K562 treated with DMSO at 1 percent for 12 hours (cell line): Measurements from ENCODE around the gene NUPR2. TPM values are rescaled to one million over a fixed set of nuclear protein-coding genes. Genes with fewer than 3 reads are reported as not detected.

Experiments used
- total RNA-seq: library from RNA; unstranded; fragments of 300-600 nt; gene quantifications from 2 replicates; pipeline ENCODE4 v1.2.3, GENCODE V29; 2022; ENCODE audit not compliant: insufficient read depth

Gene NUPR2, protein sequence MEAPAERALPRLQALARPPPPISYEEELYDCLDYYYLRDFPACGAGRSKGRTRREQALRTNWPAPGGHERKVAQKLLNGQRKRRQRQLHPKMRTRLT
- total RNA-seq, result not detected in 2 replicates

GRCh38 chr7:56115852-56116538 lies at the start of gene NUPR2:
Gene NUPR2 (minus strand): TSS chr7:56116417. CDS start chr7:56116314, 103 bp downstream.

GRCh38 chr7:56106108-56107073 lies 9.8 kb downstream of the NUPR2 start, which contains the start of gene CHCHD2:
Gene CHCHD2 (minus strand): TSS chr7:56106476. CDS start chr7:56106413, 63 bp downstream.

GRCh38 chr7:56092789-56093531 lies 23.3 kb downstream of the NUPR2 start, which contains the start of gene PHKG1:
Gene PHKG1 (minus strand): TSS chr7:56092952. CDS start chr7:56088941, 4,011 bp downstream.

Other genes starting within 250 kb of the NUPR2 start
- 0.27 and 1.6 TPM in 2 replicates for gene ZNF713, start 229.0 kb downstream of the NUPR2 start, total RNA-seq
- 9.5 and 9.7 TPM in 2 replicates for gene MRPS17, start 164.5 kb downstream of the NUPR2 start, total RNA-seq
- gene NIPSNAP2, start 151.8 kb downstream of the NUPR2 start, total RNA-seq, result 26.0 and 57.8 TPM in 2 replicates
- 20.4 and 41.4 TPM in 2 replicates for gene PSPH, start 65.0 kb downstream of the NUPR2 start, total RNA-seq
- 129 and 159 TPM in 2 replicates for gene CCT6A, start 64.7 kb downstream of the NUPR2 start, total RNA-seq
- gene SUMF2, start 52.1 kb downstream of the NUPR2 start, total RNA-seq, result 49.0 and 69.1 TPM in 2 replicates
- gene PHKG1, start 23.5 kb downstream of the NUPR2 start, total RNA-seq, result 4.8 TPM in 1 of 2 replicates, not detected in the other
- 831 and 1,113 TPM in 2 replicates for gene CHCHD2, start 9.9 kb downstream of the NUPR2 start, total RNA-seq